ENCODE measurements around the gene DUSP8.
"Not testable (repeated sequence)": the region's sequence is repeated elsewhere in the genome, so short reads cannot be mapped to it uniquely, and the experiment has no call there.

DNA sequence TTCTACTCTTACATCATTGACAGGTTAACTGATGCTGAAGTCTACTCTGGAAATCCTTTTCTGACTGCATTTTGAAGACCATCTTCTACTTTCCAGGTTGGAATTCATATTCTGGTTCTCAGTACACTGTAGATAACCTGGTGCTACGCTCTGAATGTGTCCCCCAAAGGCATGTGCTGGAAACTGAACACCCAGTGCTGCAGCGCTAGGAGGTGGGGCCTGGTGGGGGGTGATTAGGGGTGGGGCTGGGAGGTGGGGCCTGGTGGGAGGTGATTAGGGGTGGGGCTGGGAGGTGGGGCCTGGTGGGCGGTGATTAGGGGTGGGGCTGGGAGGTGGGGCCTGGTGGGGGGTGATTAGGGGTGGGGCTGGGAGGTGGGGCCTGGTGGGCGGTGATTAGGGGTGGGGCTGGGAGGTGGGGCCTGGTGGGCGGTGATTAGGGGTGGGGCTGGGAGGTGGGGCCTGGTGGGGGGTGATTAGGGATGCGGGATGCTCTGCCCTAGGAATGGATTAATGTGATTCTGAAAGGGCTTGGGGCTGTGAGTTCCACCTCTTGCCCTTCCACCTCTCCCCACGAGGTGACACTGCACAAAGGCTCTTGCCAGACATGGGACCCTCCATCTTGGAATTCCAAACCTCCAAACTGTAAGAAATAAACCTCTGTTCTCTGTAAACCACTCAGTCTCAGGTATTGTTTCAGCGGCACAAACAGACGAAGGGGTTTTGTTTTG is 59.4 kb downstream of the DUSP8 start:
- TF ChIP-seq, protein P1, sequence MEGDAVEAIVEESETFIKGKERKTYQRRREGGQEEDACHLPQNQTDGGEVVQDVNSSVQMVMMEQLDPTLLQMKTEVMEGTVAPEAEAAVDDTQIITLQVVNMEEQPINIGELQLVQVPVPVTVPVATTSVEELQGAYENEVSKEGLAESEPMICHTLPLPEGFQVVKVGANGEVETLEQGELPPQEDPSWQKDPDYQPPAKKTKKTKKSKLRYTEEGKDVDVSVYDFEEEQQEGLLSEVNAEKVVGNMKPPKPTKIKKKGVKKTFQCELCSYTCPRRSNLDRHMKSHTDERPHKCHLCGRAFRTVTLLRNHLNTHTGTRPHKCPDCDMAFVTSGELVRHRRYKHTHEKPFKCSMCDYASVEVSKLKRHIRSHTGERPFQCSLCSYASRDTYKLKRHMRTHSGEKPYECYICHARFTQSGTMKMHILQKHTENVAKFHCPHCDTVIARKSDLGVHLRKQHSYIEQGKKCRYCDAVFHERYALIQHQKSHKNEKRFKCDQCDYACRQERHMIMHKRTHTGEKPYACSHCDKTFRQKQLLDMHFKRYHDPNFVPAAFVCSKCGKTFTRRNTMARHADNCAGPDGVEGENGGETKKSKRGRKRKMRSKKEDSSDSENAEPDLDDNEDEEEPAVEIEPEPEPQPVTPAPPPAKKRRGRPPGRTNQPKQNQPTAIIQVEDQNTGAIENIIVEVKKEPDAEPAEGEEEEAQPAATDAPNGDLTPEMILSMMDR (IDR thresholded peaks at IDR 0.05; ENCODE audit: control extremely low read depth in 1 of 3, insufficient read depth in 1 of 3, low read depth in 1 of 3, low read length in 3 of 3), result peak in 1 of 3 experiments; percentile 17; a peak in 1 of 4 replicates
- TF ChIP-seq, protein P2, sequence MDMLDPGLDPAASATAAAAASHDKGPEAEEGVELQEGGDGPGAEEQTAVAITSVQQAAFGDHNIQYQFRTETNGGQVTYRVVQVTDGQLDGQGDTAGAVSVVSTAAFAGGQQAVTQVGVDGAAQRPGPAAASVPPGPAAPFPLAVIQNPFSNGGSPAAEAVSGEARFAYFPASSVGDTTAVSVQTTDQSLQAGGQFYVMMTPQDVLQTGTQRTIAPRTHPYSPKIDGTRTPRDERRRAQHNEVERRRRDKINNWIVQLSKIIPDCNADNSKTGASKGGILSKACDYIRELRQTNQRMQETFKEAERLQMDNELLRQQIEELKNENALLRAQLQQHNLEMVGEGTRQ (IDR thresholded peaks at IDR 0.05; ENCODE audit: low read length), result not testable (repeated sequence)
